WTC11 (cell line): ENCODE results near the gene CA10. TPM values are rescaled to one million over a fixed set of nuclear protein-coding genes. Genes with fewer than 3 reads are reported as not detected.

Experiments
- ATAC-seq: fragments of 200-7000 bp; cut with Tn5 transposase; 2 replicates; pipeline ENCODE4 v1.10.0; 2021; ENCODE audit warnings: mild to moderate bottlenecking, moderate library complexity
- CTCF ChIA-PET: fragments of 300-600 bp; sonication (Branson Sonifier 250); formaldehyde crosslinking; loops from one replicate; lab custom pipeline; 2021; ENCODE audit warnings: antibody characterized with exemption; lab: Charles Lee
- POLR2A ChIA-PET: fragments of 350-600 bp; sonication (Branson Sonifier 250); formaldehyde crosslinking; loops from one replicate; lab custom pipeline; 2021; ENCODE audit warnings: antibody characterized with exemption; lab: Charles Lee
- DNase-seq: peaks from one replicate; pipeline ENCODE4 v3.0.0; 2021; ENCODE audit warnings: low spot score
- H3K27ac Mint-ChIP-seq: 2 replicates; pipeline ENCODE4 v1.8.0; 2021; ENCODE audit warnings: mixed read lengths
- H3K27me3 Mint-ChIP-seq: 2 replicates; pipeline ENCODE4 v1.8.0; 2021; ENCODE audit warnings: low read depth, mild to moderate bottlenecking, moderate library complexity, mixed read lengths
- H3K36me3 Mint-ChIP-seq: 2 replicates; pipeline ENCODE4 v1.8.0; 2021; ENCODE audit warnings: mixed read lengths
- H3K4me1 Mint-ChIP-seq: 2 replicates; pipeline ENCODE4 v1.8.0; 2022; ENCODE audit warnings: mixed read lengths
- H3K4me3 Mint-ChIP-seq: 2 replicates; pipeline ENCODE4 v1.8.0; 2021; ENCODE audit warnings: mild to moderate bottlenecking, moderate library complexity, mixed read lengths
- H3K9me3 Mint-ChIP-seq: 2 replicates; pipeline ENCODE4 v1.8.0; 2021; ENCODE audit warnings: mixed read lengths
- AFF4 ChIP-seq: sonication (generic); formaldehyde crosslinking; IDR thresholded peaks from 2 replicates; pipeline ENCODE4 v1.8.1; 2023; ENCODE audit warnings: mild to moderate bottlenecking, missing genetic modification reagents, borderline replicate concordance
- ARID4B ChIP-seq: sonication (generic); formaldehyde crosslinking; IDR thresholded peaks from 2 replicates; pipeline ENCODE4 v1.8.0; 2023; ENCODE audit warnings: missing genetic modification reagents, mild to moderate bottlenecking, borderline replicate concordance
- CBFB ChIP-seq: sonication (generic); formaldehyde crosslinking; IDR thresholded peaks from 2 replicates; pipeline ENCODE4 v1.8.1; 2022; ENCODE audit warnings: mild to moderate bottlenecking, low read depth, missing genetic modification reagents
- CTCF ChIP-seq: fragments of 200-600 bp; IDR thresholded peaks from 2 replicates; pipeline ENCODE4 v1.8.0; 2022; ENCODE audit warnings: antibody characterized with exemption
- FOXP1 ChIP-seq: sonication (generic); formaldehyde crosslinking; IDR thresholded peaks from 2 replicates; pipeline ENCODE4 v1.8.0; 2022; ENCODE audit warnings: missing genetic modification reagents, mild to moderate bottlenecking, moderate library complexity, borderline replicate concordance
- GRHL2 ChIP-seq: fragments of 250-450 bp; sonication (Bioruptor Pico); IDR thresholded peaks from 2 replicates; pipeline ENCODE4 v1.8.0; 2022; ENCODE audit warnings: mild to moderate bottlenecking, moderate library complexity; ENCODE audit not compliant: insufficient replicate concordance, severe bottlenecking
- HMGA2 ChIP-seq: fragments of 250-450 bp; sonication (Bioruptor Pico); IDR thresholded peaks from 2 replicates; pipeline ENCODE4 v1.4.0; 2021; ENCODE audit warnings: mild to moderate bottlenecking, moderate library complexity
- HMGXB4 ChIP-seq: sonication (generic); formaldehyde crosslinking; IDR thresholded peaks from 2 replicates; pipeline ENCODE4 v1.8.1; 2023; ENCODE audit warnings: mild to moderate bottlenecking, moderate library complexity, missing genetic modification reagents
- MAX ChIP-seq: sonication (generic); formaldehyde crosslinking; IDR thresholded peaks from 2 replicates; pipeline ENCODE4 v1.8.0; 2022; ENCODE audit warnings: mild to moderate bottlenecking, missing genetic modification reagents
- RORB ChIP-seq: fragments of 250-450 bp; sonication (Bioruptor Pico); IDR thresholded peaks from 2 replicates; pipeline ENCODE4 v1.9.0; 2021; ENCODE audit warnings: mild to moderate bottlenecking
- SOX15 ChIP-seq: fragments of 250-450 bp; sonication (Bioruptor Pico); IDR thresholded peaks from 2 replicates; pipeline ENCODE4 v1.9.0; 2021; ENCODE audit warnings: mild to moderate bottlenecking
- TCF7 ChIP-seq: sonication (generic); formaldehyde crosslinking; IDR thresholded peaks from 2 replicates; pipeline ENCODE4 v1.8.0; 2022; ENCODE audit warnings: mild to moderate bottlenecking, low read depth, missing genetic modification reagents, moderate library complexity
- ZNF263 ChIP-seq: sonication (generic); formaldehyde crosslinking; IDR thresholded peaks from 2 replicates; pipeline ENCODE4 v1.8.1; 2022; ENCODE audit warnings: low read depth, mild to moderate bottlenecking, moderate library complexity, missing genetic modification reagents
- ZNF281 ChIP-seq: sonication (generic); formaldehyde crosslinking; IDR thresholded peaks from 2 replicates; pipeline ENCODE4 v1.8.0; 2023; ENCODE audit warnings: mild to moderate bottlenecking, missing genetic modification reagents
- ZNF396 ChIP-seq: fragments of 250-450 bp; sonication (Bioruptor Pico); IDR thresholded peaks from 2 replicates; pipeline ENCODE4 v1.8.0; 2021; ENCODE audit warnings: mild to moderate bottlenecking, moderate library complexity, borderline replicate concordance
- ZNF423 ChIP-seq: fragments of 250-450 bp; sonication (Bioruptor Pico); IDR thresholded peaks from 2 replicates; pipeline ENCODE4 v2.1.2; 2022; ENCODE audit warnings: mild to moderate bottlenecking, moderate library complexity
- ZSCAN18 ChIP-seq: fragments of 250-450 bp; sonication (Bioruptor Pico); IDR thresholded peaks from 2 replicates; pipeline ENCODE4 v2.1.2; 2022; ENCODE audit warnings: mild to moderate bottlenecking, moderate library complexity
- total RNA-seq: library from RNA; stranded (reverse); gene quantifications from 3 replicates; pipeline ENCODE4 v1.2.3, GENCODE V29; 2021

Gene CA10
- total RNA-seq, 1 experiment from 2014 or later = 0.90 TPM

- Mint-ChIP-seq H3K4me1 (peaks cover 5% of the 10 kb centered on the region), H3K9me3 (peaks cover 70% of the 10 kb centered on the region), H3K36me3 (peaks cover 35% of the 10 kb centered on the region)
- no peak for ATAC-seq
- POLR2A ChIA-PET = no interaction called here
- TF ChIP-seq TCF7 (CRISPR knock-in tag) (no peak), FOXP1 (CRISPR knock-in tag) (no peak), MAX (CRISPR knock-in tag) (no peak), HMGXB4 (CRISPR knock-in tag) (no peak), HMGA2 (CRISPR knock-in tag) (no peak), RORB (CRISPR knock-in tag) (no peak), SOX15 (CRISPR knock-in tag) (no peak), GRHL2 (CRISPR knock-in tag) (no peak), ARID4B (CRISPR knock-in tag) (no peak), AFF4 (CRISPR knock-in tag) (no peak)
- TF ChIP-seq, all 79 proteins: peak for 0
- Mint-ChIP-seq H3K4me3 (no peak overlapping the region), H3K27ac (no peak overlapping the region), H3K27me3 (no peaks in the 10 kb centered on the region; the same call in 1 of the 2 replicates)
- DNase-seq = no peak
- CTCF ChIA-PET = no interaction called here
These were observed 10.6 kb downstream of the CA10 start for GRCh38 chr17:52147872-52148271.

GRCh38 chr17:52147431-52147830 lies 11.1 kb downstream of the CA10 start:
- no peak overlapping the region for H3K4me3 Mint-ChIP-seq
- no peak for ATAC-seq
- peaks cover 35% of the 10 kb centered on the region for H3K36me3 Mint-ChIP-seq
- H3K4me1 Mint-ChIP-seq = peaks cover 5% of the 10 kb centered on the region
- H3K27ac Mint-ChIP-seq = no peak overlapping the region
- CTCF ChIA-PET = no interaction called here
- peaks cover 69% of the 10 kb centered on the region for H3K9me3 Mint-ChIP-seq
- no peak for DNase-seq
- POLR2A ChIA-PET = no interaction called here
- H3K27me3 Mint-ChIP-seq = no peaks in the 10 kb centered on the region; the same call in 1 of the 2 replicates
- TF ChIP-seq CTCF (no peak), ZNF263 (CRISPR knock-in tag) (no peak), ZNF423 (CRISPR knock-in tag) (no peak), ZNF281 (CRISPR knock-in tag) (no peak), ZSCAN18 (CRISPR knock-in tag) (no peak), CBFB (no peak), ZNF396 (CRISPR knock-in tag) (no peak)
